Common myeloid progenitor, CD34-positive (primary cell): Measurements from ENCODE around the gene PRR14. TPM values are rescaled to one million over a fixed set of nuclear protein-coding genes. Genes with fewer than 3 reads are reported as not detected.

Source experiments
- CTCF ChIA-PET: fragments of 350-600 bp; sonication (Branson Sonifier 250); formaldehyde crosslinking; loops from one replicate; lab custom pipeline; 2021; ENCODE audit warnings: antibody characterized with exemption; lab: Charles Lee
- POLR2A ChIA-PET: fragments of 350-600 bp; sonication (Branson Sonifier 250); formaldehyde crosslinking; loops from one replicate; lab custom pipeline; 2021; ENCODE audit warnings: antibody characterized with exemption; lab: Charles Lee
- DNase-seq, 3 donors: peaks; one replicate each; pipeline versions ENCODE4 v3.0.0 to v3.0.0-alpha.2; 2013
- H3K27ac ChIP-seq, 2 experiments: 1 replicate in 1 of 2; 2 replicates in 1 of 2; pipeline ENCODE4 v1.7.0; 2013; ENCODE audit warnings: inconsistent platforms in 2 of 2, low read length in 2 of 2, mild to moderate bottlenecking in 2 of 2, low read depth in 1 of 2, moderate library complexity in 1 of 2; ENCODE audit not compliant: severe bottlenecking in 2 of 2, insufficient read depth in 1 of 2, poor library complexity in 1 of 2
- H3K27me3 ChIP-seq, 5 experiments: replicated peaks in 2 of 5; 1 replicate in 3 of 5; 2 replicates in 2 of 5; pipeline versions ENCODE4 v1.6.1 to v1.7.0; 2013; ENCODE audit warnings: low read length in 4 of 5, mild to moderate bottlenecking in 2 of 5, moderate library complexity in 2 of 5, inconsistent platforms in 1 of 5; ENCODE audit not compliant: insufficient read depth in 5 of 5, control insufficient read depth in 4 of 5
- H3K36me3 ChIP-seq, 4 experiments: 1 replicate in 2 of 4; 2 replicates in 2 of 4; pipeline versions ENCODE4 v1.6.1 to v1.7.0; 2013; ENCODE audit warnings: low read length in 3 of 4, control low read depth in 1 of 4, mild to moderate bottlenecking in 1 of 4; ENCODE audit not compliant: control insufficient read depth in 4 of 4, insufficient read depth in 4 of 4
- H3K4me1 ChIP-seq, 4 experiments: 1 replicate in 3 of 4; 2 replicates in 1 of 4; pipeline versions ENCODE4 v1.6.1 to v1.7.1; 2013; ENCODE audit warnings: low read length in 3 of 4, mild to moderate bottlenecking in 3 of 4, control low read depth in 1 of 4, inconsistent platforms in 1 of 4, moderate library complexity in 1 of 4; ENCODE audit not compliant: control insufficient read depth in 4 of 4, insufficient read depth in 4 of 4; ENCODE audit errors: control extremely low read depth in 1 of 4
- H3K4me3 ChIP-seq, 7 experiments: 1 replicate in 4 of 7; 2 replicates in 3 of 7; pipeline versions ENCODE4 v1.5.1 to v1.7.0; 2013; ENCODE audit warnings: mild to moderate bottlenecking in 7 of 7, low read length in 6 of 7, moderate library complexity in 6 of 7, inconsistent platforms in 2 of 7, low read depth in 2 of 7, control low read depth in 1 of 7; ENCODE audit not compliant: insufficient read depth in 4 of 7, control insufficient read depth in 1 of 7; ENCODE audit errors: extremely low read depth in 1 of 7
- H3K9me3 ChIP-seq, 5 experiments: 1 replicate in 4 of 5; 2 replicates in 1 of 5; pipeline versions ENCODE4 v1.6.1 to v1.7.1; 2013; ENCODE audit warnings: low read length in 4 of 5, mild to moderate bottlenecking in 2 of 5, inconsistent platforms in 1 of 5, low read depth in 1 of 5, moderate library complexity in 1 of 5; ENCODE audit not compliant: control insufficient read depth in 4 of 5, insufficient read depth in 2 of 5; ENCODE audit errors: control extremely low read depth in 1 of 5
- WGBS: methylation state at CpG from one replicate; pipeline ENCODE4 v1.1.5; 2013; ENCODE audit not compliant: insufficient coverage; 5-methylcytosine and 5-hydroxymethylcytosine counted together
- polyA plus RNA-seq: library from polyadenylated mRNA; unstranded; fragments of 120-200 nt; gene quantifications from one replicate; pipeline ENCODE4 v1.2.1, GENCODE V29; 2013

PRR14 gene
- 66.5 TPM for polyA plus RNA-seq

DNA sequence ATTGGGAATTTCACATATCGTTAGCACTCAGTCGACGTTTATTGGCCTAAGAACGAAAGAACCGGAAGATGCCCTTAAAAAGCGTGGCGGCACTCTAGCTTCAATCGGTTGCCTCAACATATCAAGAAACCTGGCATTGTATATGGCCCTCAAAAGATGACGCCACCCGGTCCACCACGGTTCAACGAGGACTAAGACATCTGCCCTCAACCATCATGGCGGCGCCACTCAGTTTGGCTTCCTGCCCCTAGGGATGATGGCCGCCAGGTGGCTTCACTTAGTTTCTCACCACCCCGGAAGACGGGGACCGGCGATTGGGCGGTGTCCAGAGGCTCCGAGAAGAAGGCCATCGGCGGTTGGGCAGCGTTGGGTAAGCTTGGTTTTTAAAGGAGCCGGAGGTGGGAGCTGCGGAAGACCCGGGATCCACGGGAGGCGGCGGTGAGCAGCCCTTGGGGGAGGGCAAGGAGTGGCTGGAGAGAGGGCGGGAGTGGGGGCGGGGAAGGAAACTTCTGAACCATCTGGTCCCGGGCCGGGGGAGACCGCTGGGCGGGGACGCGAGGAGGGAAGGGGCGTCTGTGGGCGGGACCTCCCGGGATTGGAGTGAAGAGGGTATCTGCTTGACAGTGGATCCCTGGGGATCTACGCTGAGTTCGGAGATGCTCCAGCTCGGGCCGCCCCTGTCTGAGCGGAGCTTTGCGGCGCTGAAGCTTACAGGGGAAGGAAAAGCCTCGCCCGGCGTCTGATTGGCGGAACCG is at the start of gene PRR14:
PRR14 (plus strand) TSS at position 592 of the 755 bp plus-strand sequence. CDS start 686 bp downstream, outside the sequence.
- DNase-seq: peak; percentile 100
- ChIA-PET CTCF (interaction anchor here (0.9 to 2.8 kb wide), 11 partner anchors 9 to 221 kb away, joined by 3 to 19 read pairs (median 4); partner anchors contain the start of gene DCTPP1), POLR2A (interaction anchor here (1.0 to 2.8 kb wide), 3 partner anchors 9 to 79 kb away, joined by 5 to 26 read pairs (median 11); partner anchors contain the start of genes FBRS and ZNF688)
- Histone ChIP-seq H3K4me3 (peak within 1 kb of the TSS; percentile 60 to 98 (median 90)), H3K9me3 (no peaks in the 10 kb centered on the region), H3K36me3 (peaks cover 7 to 31% (median 27%) of the 10 kb centered on the region in 4 experiments), H3K4me1 (peaks cover 6 to 43% (median 32%) of the 10 kb centered on the region in 4 experiments), H3K27me3 (no peaks in the 10 kb centered on the region), H3K27ac (peak within 1 kb of the TSS; percentile 94 to 95)
- under 1% methylated on average over 41 of the region's 53 CpGs for WGBS

DNA sequence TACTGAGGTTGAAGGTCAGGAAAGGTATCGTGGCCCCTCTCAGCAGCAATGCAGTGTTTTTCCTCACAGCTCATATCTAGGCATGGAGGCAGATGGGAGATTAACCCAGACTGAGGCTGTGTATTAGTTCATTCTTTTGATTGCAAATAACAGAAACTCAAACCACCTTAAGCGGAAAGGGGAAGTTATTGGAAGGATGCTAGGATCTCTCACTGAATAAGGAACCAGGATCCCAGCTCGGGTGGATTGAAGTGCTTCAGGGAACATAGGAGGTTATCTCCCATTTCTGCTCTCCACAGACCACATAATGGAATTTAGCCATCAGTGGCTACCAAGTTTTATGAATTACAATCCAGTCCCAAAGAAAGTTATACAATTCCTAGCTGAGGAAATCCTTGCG is 48.8 kb upstream of the PRR14 start:
- peaks cover 2 to 28% (median 24%) of the 10 kb centered on the region in 4 experiments for H3K36me3 ChIP-seq
- H3K4me1 ChIP-seq: peaks cover 0 to 5% (median 3%) of the 10 kb centered on the region in 4 experiments
- POLR2A ChIA-PET: interaction anchor here (1.4 kb wide), 1 partner anchor 12 kb away, joined by 6 read pairs; no protein-coding TSS in a partner anchor
- 75% methylated on average over 2 of the region's 4 CpGs for WGBS
- no peak overlapping the region for H3K4me3 ChIP-seq
- H3K9me3 ChIP-seq: no peaks in the 10 kb centered on the region
- no peaks in the 10 kb centered on the region for H3K27me3 ChIP-seq
- H3K27ac ChIP-seq: no peak overlapping the region
- peak in 1 of 3 donors; percentile 20 for DNase-seq
- CTCF ChIA-PET: interaction anchor here (0.7 to 8.0 kb wide), 10 partner anchors 9 to 151 kb away, joined by 3 to 78 read pairs (median 4); partner anchors contain the start of genes ZNF747 and ZNF785

DNA sequence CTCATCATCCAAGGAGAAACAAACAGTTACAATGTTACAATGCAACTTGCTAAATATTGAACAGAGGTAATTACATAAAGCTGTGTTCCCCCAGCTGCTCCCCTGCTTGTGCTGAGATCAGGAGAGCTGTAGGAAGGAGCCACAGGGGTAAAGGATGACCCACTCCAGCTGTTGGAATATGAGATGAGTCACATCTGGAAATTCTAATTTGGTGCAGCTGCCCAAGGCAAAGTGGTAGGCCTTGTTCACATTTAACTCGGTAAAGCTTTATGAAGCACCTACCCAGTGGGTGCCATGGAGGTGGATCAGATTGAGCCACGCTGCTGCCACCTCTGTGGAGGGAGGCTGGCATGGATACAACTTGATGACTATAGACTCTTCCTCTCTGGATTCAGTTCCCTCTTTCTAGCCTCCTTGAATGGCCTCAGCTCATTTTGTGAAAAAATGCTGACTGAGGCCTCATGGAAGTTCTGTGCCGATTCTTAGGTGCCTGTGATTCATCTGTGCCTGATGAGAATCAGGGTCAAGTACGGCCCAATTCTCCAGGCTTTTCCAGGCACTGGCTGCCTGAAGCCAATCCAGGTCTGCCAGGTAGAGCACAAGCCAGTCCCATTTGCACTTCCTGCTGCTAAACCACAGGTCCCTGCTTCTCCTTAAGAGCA is 48.0 kb upstream of the PRR14 start:
- Histone ChIP-seq H3K4me1 (peaks cover 0 to 5% (median 3%) of the 10 kb centered on the region in 4 experiments), H3K27me3 (no peaks in the 10 kb centered on the region), H3K36me3 (peaks cover 2 to 33% (median 25%) of the 10 kb centered on the region in 4 experiments), H3K4me3 (no peak overlapping the region), H3K27ac (no peak overlapping the region), H3K9me3 (no peaks in the 10 kb centered on the region)
- ChIA-PET POLR2A (interaction anchor here (0.8 to 1.4 kb wide), 2 partner anchors 11 to 31 kb away, joined by 3 to 6 read pairs; partner anchors contain the start of gene ZNF688), CTCF (interaction anchor here (0.7 to 8.0 kb wide), 12 partner anchors 9 to 184 kb away, joined by 3 to 78 read pairs (median 4); partner anchors contain the start of genes ZNF747 and ZNF785)
- WGBS: 95% methylated on average over 4 of the region's 4 CpGs
- DNase-seq: no peak

DNA sequence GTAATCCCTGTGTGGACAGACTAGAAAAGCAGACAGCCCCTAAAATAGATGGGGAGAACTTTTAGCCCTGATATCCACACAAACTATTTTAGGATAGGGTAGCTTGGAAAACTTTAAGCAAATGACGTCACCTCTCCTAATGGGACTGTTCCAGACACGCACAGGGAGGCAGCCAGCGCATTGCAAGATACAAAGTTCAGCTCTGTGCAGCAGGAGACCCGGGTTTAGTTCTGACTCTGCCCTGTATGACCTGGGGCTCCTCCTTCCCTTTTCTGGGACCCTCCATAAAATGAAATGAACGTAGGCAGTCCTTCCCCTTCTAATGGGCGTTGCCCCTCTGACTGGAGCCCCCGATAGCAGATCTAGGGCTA is 46.8 kb upstream of the PRR14 start:
- Histone ChIP-seq H3K4me3 (no peak overlapping the region), H3K9me3 (no peaks in the 10 kb centered on the region), H3K36me3 (peaks cover 2 to 36% (median 27%) of the 10 kb centered on the region in 4 experiments), H3K27ac (no peak overlapping the region), H3K27me3 (no peaks in the 10 kb centered on the region), H3K4me1 (peaks cover 0 to 10% (median 4%) of the 10 kb centered on the region in 4 experiments)
- 97% methylated on average over 6 of the region's 7 CpGs for whole genome bisulfite sequencing
- ChIA-PET POLR2A (no interaction called here), CTCF (interaction anchor here (0.9 to 8.0 kb wide), 5 partner anchors 10 to 154 kb away, joined by 3 to 78 read pairs (median 3); partner anchors contain the start of gene ZNF785)
- DNase-seq: no peak

DNA sequence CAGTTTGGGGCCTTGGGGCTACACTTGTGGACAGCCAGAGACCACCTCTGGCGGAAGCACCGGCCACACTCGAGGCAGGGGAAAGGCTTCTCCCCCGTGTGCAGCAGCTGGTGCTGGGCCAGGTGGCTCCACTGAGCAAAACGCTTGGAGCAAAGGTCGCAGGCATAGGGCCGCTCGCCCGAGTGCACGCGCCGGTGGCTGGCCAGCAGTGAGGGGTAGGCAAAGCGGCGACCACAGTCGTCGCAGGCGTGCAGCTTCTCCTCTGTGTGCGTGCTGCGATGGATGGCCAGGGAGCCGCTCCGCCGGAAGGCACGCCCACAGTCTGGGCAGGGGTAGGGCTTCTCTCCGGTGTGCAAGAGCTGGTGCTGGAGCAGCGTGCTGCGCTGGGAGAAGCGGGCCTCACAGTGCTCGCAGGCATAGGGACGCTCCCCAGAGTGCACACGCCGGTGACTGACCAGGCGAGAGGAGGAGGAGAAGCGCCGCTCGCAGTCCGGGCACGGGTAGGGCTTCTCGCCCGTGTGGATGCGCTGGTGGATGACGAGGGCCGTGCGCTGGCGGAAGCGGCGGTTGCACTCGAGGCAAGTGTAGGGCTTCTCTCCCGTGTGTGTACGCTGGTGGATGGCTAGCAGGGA is 46.3 kb upstream of the PRR14 start:
- ChIA-PET POLR2A (no interaction called here), CTCF (interaction anchor here (0.9 to 8.0 kb wide), 4 partner anchors 10 to 155 kb away, joined by 3 to 78 read pairs (median 4); partner anchors contain the start of gene ZNF785)
- Histone ChIP-seq H3K4me3 (no peak overlapping the region), H3K27ac (no peak overlapping the region), H3K4me1 (peaks cover 0 to 15% (median 9%) of the 10 kb centered on the region in 4 experiments), H3K27me3 (no peaks in the 10 kb centered on the region), H3K36me3 (peaks cover 2 to 36% (median 27%) of the 10 kb centered on the region in 4 experiments), H3K9me3 (no peaks in the 10 kb centered on the region)
- 96% methylated on average over 49 of the region's 49 CpGs for WGBS
- no peak for DNase-seq

DNA sequence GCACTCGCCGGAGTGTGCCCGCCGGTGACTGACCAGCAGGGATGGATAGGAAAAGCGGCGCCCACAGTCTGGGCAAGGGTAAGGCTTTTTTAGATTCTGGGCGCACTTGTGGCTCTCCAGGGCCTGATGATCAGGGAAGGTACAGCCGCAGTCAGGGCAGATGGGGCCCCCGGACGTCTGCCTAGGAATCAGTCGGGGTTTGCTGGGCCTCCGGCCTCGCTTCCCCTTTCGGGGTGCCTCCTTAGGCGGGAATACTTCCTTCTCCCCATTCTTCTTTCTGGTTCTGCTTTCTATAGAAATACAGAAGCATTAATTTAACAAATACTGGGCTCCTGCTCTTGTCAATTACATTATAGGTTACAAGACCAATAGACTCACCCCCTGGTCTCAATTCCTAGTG is 45.6 kb upstream of the PRR14 start:
- Histone ChIP-seq H3K36me3 (peaks cover 2 to 36% (median 27%) of the 10 kb centered on the region in 4 experiments), H3K27me3 (no peaks in the 10 kb centered on the region), H3K4me3 (no peak overlapping the region), H3K27ac (no peak overlapping the region), H3K4me1 (peaks cover 0 to 15% (median 10%) of the 10 kb centered on the region in 4 experiments), H3K9me3 (no peaks in the 10 kb centered on the region)
- POLR2A ChIA-PET: no interaction called here
- CTCF ChIA-PET: interaction anchor here (0.7 to 8.0 kb wide), 5 partner anchors 10 to 240 kb away, joined by 3 to 78 read pairs (median 3); no protein-coding TSS in a partner anchor
- DNase-seq: no peak
- WGBS: 94% methylated on average over 10 of the region's 15 CpGs
